Stimulated activated CD8-positive, alpha-beta memory T cell treated with anti-CD3 and anti-CD28 coated beads, Interleukin-15, amount 100 ng/mL, for 4 hours (primary cell): ENCODE measurements around the gene IBTK.
"Not testable (repeated sequence)": the region's sequence is repeated elsewhere in the genome, so short reads cannot be mapped to it uniquely, and the experiment has no call there.

ENCODE experiments used
- DNase-seq, 2 donors: peaks; one replicate each; pipeline ENCODE4 v3.0.0-alpha.2; 2020; ENCODE audit warnings: low read depth in 2 of 2

The IBTK gene

GRCh38 chr6:82247505-82248272, at the start of gene IBTK:
Gene IBTK (minus strand): TSS chr6:82247744. CDS start chr6:82240486, 7,258 bp downstream.
- peak; percentile 80 for DNase-seq

GRCh38 chr6:82283771-82284410, 36.3 kb upstream of the IBTK start:
- DNase-seq: no peak

GRCh38 chr6:82281550-82281949, 34.0 kb upstream of the IBTK start:
- not testable (repeated sequence) for DNase-seq

GRCh38 chr6:82277686-82278085, 30.1 kb upstream of the IBTK start:
- DNase-seq: no peak

GRCh38 chr6:82275686-82276085, 28.1 kb upstream of the IBTK start:
- DNase-seq: no peak

GRCh38 chr6:82273295-82273694, 25.8 kb upstream of the IBTK start:
- no peak for DNase-seq

GRCh38 chr6:82270881-82271635, 23.5 kb upstream of the IBTK start:
- no peak for DNase-seq

- DNase-seq: no peak
Observed at GRCh38 chr6:82268301-82268846, 20.8 kb upstream of the IBTK start.

- no peak for DNase-seq
Observed at GRCh38 chr6:82264824-82265223, 17.3 kb upstream of the IBTK start.

- no peak for DNase-seq
Observed at GRCh38 chr6:82264321-82264720, 16.8 kb upstream of the IBTK start.

- DNase-seq: no peak
Observed at GRCh38 chr6:82263916-82264315, 16.4 kb upstream of the IBTK start.

- DNase-seq: no peak
Observed at GRCh38 chr6:82260997-82261732, 13.6 kb upstream of the IBTK start.

- DNase-seq: no peak
Observed at GRCh38 chr6:82259389-82259788, 11.8 kb upstream of the IBTK start.

GRCh38 chr6:82257088-82257774, 9.7 kb upstream of the IBTK start:
- DNase-seq: no peak

GRCh38 chr6:82254722-82255121, 7.2 kb upstream of the IBTK start:
- DNase-seq: not testable (repeated sequence)

- no peak for DNase-seq
Observed at GRCh38 chr6:82251942-82252341, 4.4 kb upstream of the IBTK start.

GRCh38 chr6:82249381-82250253, 2.1 kb upstream of the IBTK start:
- DNase-seq: no peak

GRCh38 chr6:82248273-82248735, 760 bp upstream of the IBTK start:
- DNase-seq: no peak

GRCh38 chr6:82246802-82247504, 591 bp downstream of the IBTK start:
- DNase-seq: no peak
